Suprapubic skin (tissue), 3 donors: ENCODE results near the gene YARS1.

Source experiments
- EP300 ChIP-seq: sonication (generic); formaldehyde crosslinking; IDR thresholded peaks from one replicate; pipeline ENCODE4 v1.6.1; 2017; ENCODE audit warnings: antibody characterized with exemption
- POLR2A ChIP-seq, 2 donors: fragments of 450-650 bp; IDR thresholded peaks; one replicate each; pipeline ENCODE4 v1.6.1; 2017; ENCODE audit warnings: antibody characterized with exemption in 2 of 2, mild to moderate bottlenecking in 2 of 2, moderate library complexity in 2 of 2
- TF ChIP-seq, protein P1 (sequence below), 2 donors: fragments of 200-600 bp in 1 of 2; fragments of 450-650 bp in 1 of 2; sonication (generic) in 1 of 2; IDR thresholded peaks; one replicate each; pipeline ENCODE4 v1.5.1; 2016 to 2019; ENCODE audit warnings: antibody characterized with exemption in 2 of 2, mild to moderate bottlenecking in 1 of 2, moderate library complexity in 1 of 2

DNA sequence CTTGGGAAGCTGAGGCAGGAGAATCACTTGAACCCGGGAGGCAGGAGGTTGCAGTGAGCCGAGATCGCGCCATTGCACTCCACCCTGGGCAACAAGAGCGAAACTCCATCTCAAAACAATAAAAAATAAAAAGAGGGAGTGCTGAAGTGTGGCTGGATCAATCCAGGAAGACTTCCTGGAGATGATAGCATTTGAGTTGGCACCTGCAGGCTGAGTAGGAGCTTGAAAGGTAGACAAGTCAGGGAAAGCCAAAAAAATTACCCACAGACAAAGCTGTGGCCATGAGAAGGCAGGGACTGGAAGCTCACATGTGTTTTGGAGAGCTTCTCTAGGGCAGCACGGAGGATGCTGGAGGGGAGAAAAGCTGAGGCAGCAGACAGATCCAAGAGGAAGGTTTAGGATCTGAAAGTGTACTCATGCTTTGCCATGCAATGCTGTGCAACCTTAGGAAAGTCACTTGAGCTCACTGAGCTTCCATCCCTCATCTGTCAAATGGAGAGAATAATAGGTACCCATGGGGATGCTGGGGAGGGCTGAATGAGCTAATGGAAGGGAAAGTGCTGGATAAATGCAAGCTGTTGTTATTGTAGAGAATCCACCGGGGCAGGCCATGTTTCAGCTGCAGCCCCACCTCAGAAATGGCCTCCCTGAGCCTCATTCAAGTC, 88.6 kb downstream of the YARS1 start:
- TF ChIP-seq, protein P1, sequence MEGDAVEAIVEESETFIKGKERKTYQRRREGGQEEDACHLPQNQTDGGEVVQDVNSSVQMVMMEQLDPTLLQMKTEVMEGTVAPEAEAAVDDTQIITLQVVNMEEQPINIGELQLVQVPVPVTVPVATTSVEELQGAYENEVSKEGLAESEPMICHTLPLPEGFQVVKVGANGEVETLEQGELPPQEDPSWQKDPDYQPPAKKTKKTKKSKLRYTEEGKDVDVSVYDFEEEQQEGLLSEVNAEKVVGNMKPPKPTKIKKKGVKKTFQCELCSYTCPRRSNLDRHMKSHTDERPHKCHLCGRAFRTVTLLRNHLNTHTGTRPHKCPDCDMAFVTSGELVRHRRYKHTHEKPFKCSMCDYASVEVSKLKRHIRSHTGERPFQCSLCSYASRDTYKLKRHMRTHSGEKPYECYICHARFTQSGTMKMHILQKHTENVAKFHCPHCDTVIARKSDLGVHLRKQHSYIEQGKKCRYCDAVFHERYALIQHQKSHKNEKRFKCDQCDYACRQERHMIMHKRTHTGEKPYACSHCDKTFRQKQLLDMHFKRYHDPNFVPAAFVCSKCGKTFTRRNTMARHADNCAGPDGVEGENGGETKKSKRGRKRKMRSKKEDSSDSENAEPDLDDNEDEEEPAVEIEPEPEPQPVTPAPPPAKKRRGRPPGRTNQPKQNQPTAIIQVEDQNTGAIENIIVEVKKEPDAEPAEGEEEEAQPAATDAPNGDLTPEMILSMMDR (IDR thresholded peaks at IDR 0.05) = no peak
- TF ChIP-seq EP300 (no peak), POLR2A (IDR thresholded peaks at IDR 0.05) (no peak)
